ENCODE data around the gene SPIB. TPM values are rescaled to one million over a fixed set of nuclear protein-coding genes. Genes with fewer than 3 reads are reported as not detected.

Gene SPIB
- total RNA-seq, 2 experiments from 2014 or later: 0.42 TPM; not detected in 1

GRCh38 chr19:50399368-50399745, 19.4 kb upstream of the SPIB start:
- no peaks in the 10 kb centered on the region for H3K4me1 Mint-ChIP-seq
- POLR2A ChIA-PET: interaction anchor here (0.6 to 0.7 kb wide), 2 partner anchors 23 to 28 kb away, joined by 4 read pairs; partner anchors contain the start of gene NR1H2
- H3K36me3 Mint-ChIP-seq: peaks cover 11% of the 10 kb centered on the region
- H3K4me3 Mint-ChIP-seq: no peak overlapping the region
- no peak for ATAC-seq (ENCODE audit: low read depth)
- no peak overlapping the region for H3K27ac Mint-ChIP-seq
- no peaks in the 10 kb centered on the region for H3K9me3 Mint-ChIP-seq
- DNase-seq: no peak
- H3K27me3 Mint-ChIP-seq: no peaks in the 10 kb centered on the region

GRCh38 chr19:50401605-50402450, 16.9 kb upstream of the SPIB start:
- Mint-ChIP-seq H3K9me3 (no peaks in the 10 kb centered on the region), H3K27ac (no peak overlapping the region), H3K4me1 (no peaks in the 10 kb centered on the region), H3K36me3 (peaks cover 15% of the 10 kb centered on the region), H3K4me3 (no peak overlapping the region), H3K27me3 (no peaks in the 10 kb centered on the region)
- POLR2A ChIA-PET: no interaction called here
- no peak for ATAC-seq (ENCODE audit: low read depth)
- no peak for DNase-seq

GRCh38 chr19:50402544-50403301, 16.0 kb upstream of the SPIB start:
- Mint-ChIP-seq H3K27me3 (no peaks in the 10 kb centered on the region), H3K27ac (no peak overlapping the region), H3K9me3 (no peaks in the 10 kb centered on the region), H3K36me3 (peaks cover 17% of the 10 kb centered on the region), H3K4me1 (no peaks in the 10 kb centered on the region), H3K4me3 (no peak overlapping the region)
- no peak for DNase-seq
- POLR2A ChIA-PET: no interaction called here
- ATAC-seq (ENCODE audit: low read depth): no peak

- H3K27ac Mint-ChIP-seq: no peak overlapping the region
- no peak for ATAC-seq (ENCODE audit: low read depth)
- H3K9me3 Mint-ChIP-seq: no peaks in the 10 kb centered on the region
- H3K36me3 Mint-ChIP-seq: peaks cover 17% of the 10 kb centered on the region
- POLR2A ChIA-PET: no interaction called here
- no peaks in the 10 kb centered on the region for H3K27me3 Mint-ChIP-seq
- H3K4me3 Mint-ChIP-seq: no peak overlapping the region
- no peak for DNase-seq
- H3K4me1 Mint-ChIP-seq: no peaks in the 10 kb centered on the region
Observed at GRCh38 chr19:50406156-50406820, 12.4 kb upstream of the SPIB start.

- DNase-seq: no peak
- no peaks in the 10 kb centered on the region for H3K4me1 Mint-ChIP-seq
- no peak overlapping the region for H3K4me3 Mint-ChIP-seq
- no peaks in the 10 kb centered on the region for H3K9me3 Mint-ChIP-seq
- ATAC-seq (ENCODE audit: low read depth): no peak
- H3K36me3 Mint-ChIP-seq: peaks cover 21% of the 10 kb centered on the region
- no peak overlapping the region for H3K27ac Mint-ChIP-seq
- POLR2A ChIA-PET: interaction anchor here (0.6 kb wide), 1 partner anchor 104 kb away, joined by 4 read pairs; the partner anchor contains the start of gene JOSD2
- H3K27me3 Mint-ChIP-seq: no peaks in the 10 kb centered on the region
Observed at GRCh38 chr19:50406829-50407228, 11.9 kb upstream of the SPIB start.

- H3K36me3 Mint-ChIP-seq: peaks cover 17% of the 10 kb centered on the region
- no peak for DNase-seq
- ATAC-seq (ENCODE audit: low read depth): no peak
- no peaks in the 10 kb centered on the region for H3K9me3 Mint-ChIP-seq
- POLR2A ChIA-PET: no interaction called here
- H3K4me1 Mint-ChIP-seq: no peaks in the 10 kb centered on the region
- no peak overlapping the region for H3K27ac Mint-ChIP-seq
- H3K27me3 Mint-ChIP-seq: no peaks in the 10 kb centered on the region
- H3K4me3 Mint-ChIP-seq: no peak overlapping the region
Observed at GRCh38 chr19:50409347-50409746, 9.4 kb upstream of the SPIB start.

- no peak overlapping the region for H3K4me3 Mint-ChIP-seq
- no peak for DNase-seq
- H3K4me1 Mint-ChIP-seq: no peaks in the 10 kb centered on the region
- H3K36me3 Mint-ChIP-seq: peaks cover 17% of the 10 kb centered on the region
- H3K9me3 Mint-ChIP-seq: no peaks in the 10 kb centered on the region
- H3K27ac Mint-ChIP-seq: no peak overlapping the region
- ATAC-seq (ENCODE audit: low read depth): no peak
- H3K27me3 Mint-ChIP-seq: no peaks in the 10 kb centered on the region
- POLR2A ChIA-PET: no interaction called here
Observed at GRCh38 chr19:50410109-50410508, 8.6 kb upstream of the SPIB start.

- no peaks in the 10 kb centered on the region for H3K27me3 Mint-ChIP-seq
- H3K4me3 Mint-ChIP-seq: no peak overlapping the region
- peaks cover 10% of the 10 kb centered on the region for H3K36me3 Mint-ChIP-seq
- H3K4me1 Mint-ChIP-seq: no peaks in the 10 kb centered on the region
- no peak for DNase-seq
- POLR2A ChIA-PET: interaction anchor here (0.6 kb wide), 1 partner anchor 67 kb away, joined by 4 read pairs; no protein-coding TSS in a partner anchor
- no peak overlapping the region for H3K27ac Mint-ChIP-seq
- H3K9me3 Mint-ChIP-seq: no peaks in the 10 kb centered on the region
- ATAC-seq (ENCODE audit: low read depth): no peak
Observed at GRCh38 chr19:50412419-50412818, 6.3 kb upstream of the SPIB start.

GRCh38 chr19:50413096-50413495, 5.6 kb upstream of the SPIB start:
- H3K27ac Mint-ChIP-seq: no peak overlapping the region
- ATAC-seq (ENCODE audit: low read depth) (no peak), DNase-seq (no peak)
- H3K9me3 Mint-ChIP-seq: no peaks in the 10 kb centered on the region
- H3K27me3 Mint-ChIP-seq: no peaks in the 10 kb centered on the region
- H3K36me3 Mint-ChIP-seq: peaks cover 10% of the 10 kb centered on the region
- H3K4me1 Mint-ChIP-seq: no peaks in the 10 kb centered on the region
- POLR2A ChIA-PET: no interaction called here
- no peak overlapping the region for H3K4me3 Mint-ChIP-seq

- POLR2A ChIA-PET: no interaction called here
- no peak overlapping the region for H3K4me3 Mint-ChIP-seq
- H3K4me1 Mint-ChIP-seq: no peaks in the 10 kb centered on the region
- H3K27me3 Mint-ChIP-seq: no peaks in the 10 kb centered on the region
- H3K27ac Mint-ChIP-seq: no peak overlapping the region
- no peaks in the 10 kb centered on the region for H3K9me3 Mint-ChIP-seq
- DNase-seq (no peak), ATAC-seq (ENCODE audit: low read depth) (no peak)
- peaks cover 10% of the 10 kb centered on the region for H3K36me3 Mint-ChIP-seq
Observed at GRCh38 chr19:50413531-50413930, 5.2 kb upstream of the SPIB start.

GRCh38 chr19:50414864-50415660, 3.7 kb upstream of the SPIB start:
- Mint-ChIP-seq H3K4me3 (no peak overlapping the region), H3K4me1 (peaks cover 9% of the 10 kb centered on the region), H3K27ac (peak overlapping the region; percentile 42), H3K9me3 (no peaks in the 10 kb centered on the region), H3K36me3 (peaks cover 17% of the 10 kb centered on the region), H3K27me3 (peaks cover 5% of the 10 kb centered on the region)
- DNase-seq (peak; percentile 81), ATAC-seq (ENCODE audit: low read depth) (peak; percentile 59)
- POLR2A ChIA-PET: interaction anchor here (0.6 to 0.7 kb wide), 4 partner anchors 31 to 58 kb away, joined by 3 to 4 read pairs (median 3); partner anchors contain the start of gene POLD1

GRCh38 chr19:50415661-50416033, 3.1 kb upstream of the SPIB start:
- DNase-seq (no peak), ATAC-seq (ENCODE audit: low read depth) (no peak)
- peaks cover 8% of the 10 kb centered on the region for H3K27me3 Mint-ChIP-seq
- no peaks in the 10 kb centered on the region for H3K9me3 Mint-ChIP-seq
- H3K4me3 Mint-ChIP-seq: no peak overlapping the region
- no peak overlapping the region for H3K27ac Mint-ChIP-seq
- POLR2A ChIA-PET: interaction anchor here (0.6 to 0.7 kb wide), 2 partner anchors 32 to 47 kb away, joined by 3 read pairs; no protein-coding TSS in a partner anchor
- peaks cover 11% of the 10 kb centered on the region for H3K4me1 Mint-ChIP-seq
- peaks cover 17% of the 10 kb centered on the region for H3K36me3 Mint-ChIP-seq

Data from activated naive CD8-positive, alpha-beta T cell treated with anti-CD3 and anti-CD28 coated beads, Interleukin-2, amount 10 ng/mL, durations not matched to agents 7 days and 5 days (primary cell).